ENCODE results near the gene PLPP3.

The PLPP3 gene

GRCh38 chr1:56456435-56457101, 122.8 kb downstream of the PLPP3 start:
- no peak for DNase-seq

GRCh38 chr1:56453417-56454078, 125.8 kb downstream of the PLPP3 start:
- DNase-seq, result no peak

- DNase-seq, result no peak
Observed at GRCh38 chr1:56453016-56453415, 126.3 kb downstream of the PLPP3 start.

GRCh38 chr1:56452027-56453011, 127.0 kb downstream of the PLPP3 start:
- no peak for DNase-seq

GRCh38 chr1:56451491-56451890, 127.9 kb downstream of the PLPP3 start:
- DNase-seq, result no peak

GRCh38 chr1:56450004-56450666, 129.2 kb downstream of the PLPP3 start:
- no peak for DNase-seq

- no peak for DNase-seq
Observed at GRCh38 chr1:56448529-56449300, 130.6 kb downstream of the PLPP3 start.

DNA sequence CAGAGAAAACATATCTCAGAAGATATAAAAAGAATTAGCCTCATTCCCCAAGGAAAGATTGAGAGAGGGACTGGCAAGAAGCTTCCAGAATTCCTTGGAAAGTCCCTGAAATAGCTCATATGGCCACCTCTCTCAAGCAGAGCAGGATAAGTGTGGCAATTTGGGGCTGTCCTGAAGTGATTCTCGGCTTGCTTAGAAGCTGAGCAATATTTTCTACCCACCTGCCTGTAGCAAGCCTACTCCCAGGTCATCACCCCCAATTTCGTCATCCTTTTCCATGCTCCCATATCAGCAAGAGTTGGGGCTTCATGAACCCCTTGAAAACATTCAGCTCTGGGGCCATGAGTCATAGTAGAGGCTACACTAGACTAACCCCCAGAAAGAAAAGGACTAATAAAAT, 131.5 kb downstream of the PLPP3 start:
- DNase-seq, result no peak

- DNase-seq, result no peak
Observed at GRCh38 chr1:56446531-56447098, 132.7 kb downstream of the PLPP3 start.

- no peak for DNase-seq
Observed at GRCh38 chr1:56444960-56445646, 134.3 kb downstream of the PLPP3 start.

Measured in NCI-H187 treated with DMSO at 0.1 percent for 48 hours (cell line).